GM12891 (cell line): ENCODE measurements around the gene TGM2.

ENCODE experiments used
- DNase-seq: peaks from one replicate; pipeline ENCODE4 v3.0.0; 2011; ENCODE audit warnings: low spot score; ENCODE audit not compliant: insufficient read length
- FAIRE-seq: peaks from 2 replicates; lab custom pipeline; 2011; peaks lifted over from hg19 to GRCh38; lab: Jason Lieb, UNC
- PAX5 ChIP-seq: IDR thresholded peaks from 2 replicates; pipeline ENCODE4 v1.6.1; 2011; ENCODE audit warnings: low read length, moderate library complexity, mild to moderate bottlenecking; ENCODE audit not compliant: insufficient read depth, severe bottlenecking
- POLR2A ChIP-seq: IDR thresholded peaks from 2 replicates; pipeline ENCODE4 v1.6.1; 2011; ENCODE audit warnings: low read depth, low read length, control low read depth
- POLR2AphosphoS5 ChIP-seq: IDR thresholded peaks from 2 replicates; pipeline ENCODE4 v1.6.1; 2011; ENCODE audit warnings: low read depth, low read length, control low read depth
- POU2F2 ChIP-seq: IDR thresholded peaks from 2 replicates; pipeline ENCODE4 v1.6.1; 2011; ENCODE audit warnings: low read depth, mild to moderate bottlenecking, control low read depth, low read length, moderate library complexity
- SPI1 ChIP-seq: IDR thresholded peaks from 2 replicates; pipeline ENCODE4 v1.6.1; 2011; ENCODE audit warnings: low read depth, low read length, control low read depth
- TAF1 ChIP-seq: IDR thresholded peaks from 2 replicates; pipeline ENCODE4 v1.6.1; 2011; ENCODE audit warnings: low read depth, low read length, control low read depth

Gene TGM2

GRCh38 chr20:38199501-38200390 is 34.7 kb upstream of the TGM2 start:
- TF ChIP-seq PAX5 (no peak), POLR2A (no peak), POLR2AphosphoS5 (no peak), POU2F2 (no peak), SPI1 (no peak), TAF1 (no peak)
- DNase-seq (no peak), FAIRE-seq (no peak)

- TF ChIP-seq POLR2AphosphoS5 (no peak), TAF1 (no peak), POLR2A (no peak), PAX5 (no peak), POU2F2 (no peak), SPI1 (no peak)
- DNase-seq = no peak
- no peak for FAIRE-seq
Measured at GRCh38 chr20:38198238-38198861, 33.3 kb upstream of the TGM2 start.

GRCh38 chr20:38197619-38198018 is 32.5 kb upstream of the TGM2 start:
- TF ChIP-seq POLR2A = no peak
- DNase-seq (no peak), FAIRE-seq (no peak)

GRCh38 chr20:38197217-38197616 is 32.1 kb upstream of the TGM2 start:
- no peak for FAIRE-seq
- TF ChIP-seq TAF1 (no peak), POLR2A (no peak), SPI1 (no peak), POU2F2 (no peak), PAX5 (no peak), POLR2AphosphoS5 (no peak)
- DNase-seq = no peak

GRCh38 chr20:38196592-38196991 is 31.5 kb upstream of the TGM2 start:
- DNase-seq (no peak), FAIRE-seq (no peak)
- no peak for TF ChIP-seq POU2F2
- 0 out of 2 replicates have a peak, but pooled peaks have one; percentile 5 for TF ChIP-seq SPI1
- no peak for TF ChIP-seq POLR2AphosphoS5
- no peak for TF ChIP-seq TAF1
- no peak for TF ChIP-seq POLR2A

GRCh38 chr20:38196076-38196475 is 31.0 kb upstream of the TGM2 start:
- DNase-seq (no peak), FAIRE-seq (no peak)
- TF ChIP-seq POLR2AphosphoS5 (no peak), POLR2A (no peak), POU2F2 (no peak), TAF1 (no peak), SPI1 (no peak), PAX5 (no peak)

- FAIRE-seq = no peak
Measured at GRCh38 chr20:38195521-38195920, 30.5 kb upstream of the TGM2 start.

GRCh38 chr20:38194971-38195504 is 30.0 kb upstream of the TGM2 start:
- no peak for DNase-seq
- no peak for FAIRE-seq
- TF ChIP-seq POLR2A (no peak), POLR2AphosphoS5 (no peak), POU2F2 (no peak), SPI1 (no peak), PAX5 (no peak)

More at GRCh38 chr20:38195521-38195920, 30.5 kb upstream of the TGM2 start:
- no peak for TF ChIP-seq POLR2AphosphoS5
- no peak for TF ChIP-seq SPI1
- TF ChIP-seq PAX5 = no peak
- no peak for TF ChIP-seq POLR2A
- TF ChIP-seq TAF1 = no peak
- TF ChIP-seq POU2F2 = no peak
- DNase-seq = no peak

- FAIRE-seq = no peak
- DNase-seq = no peak
- TF ChIP-seq TAF1 (no peak), POU2F2 (no peak), POLR2A (no peak), POLR2AphosphoS5 (no peak), PAX5 (no peak), SPI1 (no peak)
Measured at GRCh38 chr20:38193586-38194105, 28.6 kb upstream of the TGM2 start.
